SK-N-SH (cell line): ENCODE measurements around the gene CERCAM.

Experiments
- CHD2 ChIP-seq: fragments of 150-350 bp; IDR thresholded peaks from 2 replicates; pipeline ENCODE4 v1.6.1; 2018; ENCODE audit warnings: low read length; ENCODE audit not compliant: partially characterized antibody
- CTCF ChIP-seq: fragments of 200-600 bp; sonication (generic); IDR thresholded peaks from 2 replicates; pipeline ENCODE4 v1.6.1; 2017; ENCODE audit warnings: antibody characterized with exemption, mild to moderate bottlenecking, moderate library complexity
- EP300 ChIP-seq, 2 experiments: IDR thresholded peaks; 2 replicates each; pipeline versions ENCODE4 v1.4.0 to v1.6.1; 2012; ENCODE audit warnings: borderline replicate concordance in 1 of 2, low read depth in 1 of 2, low read length in 1 of 2
- EZH2phosphoT487 ChIP-seq: fragments of 200-600 bp; sonication (generic); IDR thresholded peaks from 2 replicates; pipeline ENCODE4 v1.6.1; 2017; ENCODE audit warnings: low read depth, mixed run types, mild to moderate bottlenecking, antibody characterized with exemption, moderate library complexity, borderline replicate concordance
- GABPA ChIP-seq: IDR thresholded peaks from 2 replicates; pipeline ENCODE4 v1.4.0; 2012; ENCODE audit warnings: low read depth, mild to moderate bottlenecking
- JUND ChIP-seq: IDR thresholded peaks from 2 replicates; pipeline ENCODE4 v1.4.0; 2012
- MXI1 ChIP-seq: IDR thresholded peaks from 2 replicates; pipeline ENCODE4 v1.6.1; 2012; ENCODE audit warnings: mild to moderate bottlenecking, low read depth, low read length, improper control_type of control experiment
- PBX3 ChIP-seq: IDR thresholded peaks from 2 replicates; pipeline ENCODE4; 2012
- RCOR1 ChIP-seq: fragments of 150-350 bp; IDR thresholded peaks from 2 replicates; pipeline ENCODE4 v1.6.1; 2017; ENCODE audit warnings: antibody characterized with exemption, low read length
- RFX5 ChIP-seq: IDR thresholded peaks from 2 replicates; pipeline ENCODE4 v1.6.1; 2012; ENCODE audit warnings: mild to moderate bottlenecking, improper control_type of control experiment, low read length
- RXRA ChIP-seq: IDR thresholded peaks from 2 replicates; pipeline ENCODE4 v1.4.0; 2012; ENCODE audit warnings: low read depth, mild to moderate bottlenecking, borderline replicate concordance
- SIN3A ChIP-seq: IDR thresholded peaks from 2 replicates; pipeline ENCODE4 v1.6.1; 2012; ENCODE audit warnings: low read depth, mild to moderate bottlenecking, low read length, moderate library complexity, borderline replicate concordance
- TAF1 ChIP-seq: IDR thresholded peaks from 2 replicates; pipeline ENCODE4 v1.6.1; 2012; ENCODE audit warnings: low read depth, mild to moderate bottlenecking, low read length, moderate library complexity, borderline replicate concordance

GRCh38 chr9:128415281-128415680 is 5.4 kb upstream of the CERCAM start:
- TF ChIP-seq CTCF (no peak), EP300 (IDR thresholded peaks at IDR 0.05; ENCODE audit: borderline replicate concordance in 1 of 2, low read depth in 1 of 2, low read length in 1 of 2) (no peak), MXI1 (no peak), PBX3 (no peak), CHD2 (no peak), SIN3A (no peak), RXRA (no peak), EZH2phosphoT487 (no peak), GABPA (no peak), RCOR1 (no peak), JUND (no peak), TAF1 (no peak), RFX5 (no peak)
